GM23338 (cell line): ENCODE data around the gene DEFB110. TPM values are rescaled to one million over a fixed set of nuclear protein-coding genes. Genes with fewer than 3 reads are reported as not detected.

Source experiments
- ATAC-seq: fragments of 200-7000 bp; cut with Tn5 transposase; 3 replicates; pipeline ENCODE4 v1.9.1; 2020
- DNase-seq: peaks from one replicate; pipeline ENCODE4 v3.0.0-alpha.2; 2015; ENCODE audit warnings: low spot score
- H2AFZ ChIP-seq: fragments of 200-600 bp; sonication (generic); 2 replicates; pipeline ENCODE4 v1.8.0; 2016; ENCODE audit warnings: antibody characterized with exemption, mild to moderate bottlenecking, moderate library complexity
- H3F3A ChIP-seq: fragments of 200-600 bp; sonication (generic); replicated peaks from 2 replicates; pipeline ENCODE4 v1.8.0; 2017; ENCODE audit warnings: antibody characterized with exemption, mixed run types, low read depth
- H3K27ac ChIP-seq: fragments of 200-600 bp; sonication (generic); 2 replicates; pipeline ENCODE4 v1.6.1; 2016; ENCODE audit warnings: low read depth
- H3K27me3 ChIP-seq: fragments of 200-600 bp; sonication (generic); 2 replicates; pipeline ENCODE4 v1.8.0; 2016; ENCODE audit warnings: mild to moderate bottlenecking, mixed run types, moderate library complexity; ENCODE audit not compliant: insufficient read depth
- H3K36me3 ChIP-seq: fragments of 200-600 bp; sonication (generic); 2 replicates; pipeline ENCODE4 v1.8.0; 2016; ENCODE audit warnings: mild to moderate bottlenecking; ENCODE audit not compliant: insufficient read depth
- H3K4me1 ChIP-seq: fragments of 200-600 bp; sonication (generic); 2 replicates; pipeline ENCODE4 v1.8.0; 2016; ENCODE audit warnings: mild to moderate bottlenecking, moderate library complexity; ENCODE audit not compliant: insufficient read depth
- H3K4me2 ChIP-seq: fragments of 200-600 bp; sonication (generic); 2 replicates; pipeline ENCODE4 v1.7.1; 2017; ENCODE audit warnings: mixed run types
- H3K4me3 ChIP-seq: fragments of 200-600 bp; sonication (generic); 2 replicates; pipeline ENCODE4 v1.6.1; 2016; ENCODE audit warnings: mixed run types
- H3K79me2 ChIP-seq: fragments of 200-600 bp; sonication (generic); replicated peaks from 2 replicates; pipeline ENCODE4 v1.8.0; 2017; ENCODE audit warnings: mild to moderate bottlenecking; ENCODE audit not compliant: insufficient read depth
- H3K9me2 ChIP-seq: fragments of 200-600 bp; sonication (generic); 2 replicates; pipeline ENCODE4 v1.8.0; 2017; ENCODE audit not compliant: insufficient read depth
- H4K20me1 ChIP-seq: fragments of 200-600 bp; sonication (generic); replicated peaks from 2 replicates; pipeline ENCODE4 v1.8.0; 2017; ENCODE audit warnings: mild to moderate bottlenecking; ENCODE audit not compliant: insufficient read depth
- H3K27ac Mint-ChIP-seq: 2 replicates; pipeline ENCODE4 v1.8.0; 2020; ENCODE audit warnings: inconsistent platforms, mild to moderate bottlenecking, moderate library complexity, mixed read lengths
- H3K27me3 Mint-ChIP-seq: 3 replicates; pipeline ENCODE4 v1.8.0; 2022; ENCODE audit warnings: low read depth, mild to moderate bottlenecking, moderate library complexity, mixed read lengths, inconsistent platforms; ENCODE audit not compliant: insufficient read depth, poor library complexity
- H3K36me3 Mint-ChIP-seq: 3 replicates; pipeline ENCODE4 v1.8.0; 2021; ENCODE audit warnings: low read depth, mild to moderate bottlenecking, inconsistent platforms, moderate library complexity, mixed read lengths
- H3K4me1 Mint-ChIP-seq: 3 replicates; pipeline ENCODE4 v1.8.0; 2020; ENCODE audit warnings: mild to moderate bottlenecking, inconsistent platforms, mixed read lengths
- H3K4me3 Mint-ChIP-seq: 3 replicates; pipeline ENCODE4 v1.8.0; 2021; ENCODE audit warnings: moderate library complexity, mild to moderate bottlenecking, inconsistent platforms, mixed read lengths
- H3K9me3 Mint-ChIP-seq: 3 replicates; pipeline ENCODE4 v1.8.0; 2020; ENCODE audit warnings: moderate library complexity, mild to moderate bottlenecking, inconsistent platforms, mixed read lengths
- CREB1 ChIP-seq: fragments of 250-450 bp; sonication (Bioruptor Pico); IDR thresholded peaks from 2 replicates; pipeline ENCODE4 v1.5.0; 2020; ENCODE audit warnings: low read depth, mild to moderate bottlenecking, moderate library complexity
- EZH2 ChIP-seq: fragments of 200-600 bp; sonication (generic); IDR thresholded peaks from one replicate; pipeline ENCODE4 v1.8.0; 2017; ENCODE audit warnings: antibody characterized with exemption, mild to moderate bottlenecking, low read depth; ENCODE audit not compliant: unreplicated experiment
- EZH2phosphoT487 ChIP-seq: fragments of 200-600 bp; sonication (generic); IDR thresholded peaks from one replicate; pipeline ENCODE4 v1.8.1; 2018; ENCODE audit warnings: antibody characterized with exemption; ENCODE audit not compliant: unreplicated experiment
- JUNB ChIP-seq: IDR thresholded peaks from one replicate; pipeline ENCODE4 v1.6.1; 2016; ENCODE audit warnings: antibody characterized with exemption; ENCODE audit not compliant: unreplicated experiment
- NANOG ChIP-seq: IDR thresholded peaks from 2 replicates; pipeline ENCODE4 v1.6.1; 2016; ENCODE audit warnings: antibody characterized with exemption, borderline replicate concordance
- STAT1 ChIP-seq: IDR thresholded peaks from one replicate; pipeline ENCODE4 v1.6.1; 2016; ENCODE audit warnings: antibody characterized with exemption; ENCODE audit not compliant: unreplicated experiment
- ZNF114 ChIP-seq: fragments of 250-450 bp; sonication (Bioruptor Pico); IDR thresholded peaks from 2 replicates; pipeline ENCODE4 v1.5.0; 2020; ENCODE audit warnings: mild to moderate bottlenecking, moderate library complexity
- polyA plus RNA-seq: library from polyadenylated mRNA; unstranded; fragments of >200 nt; fragmentation: Nextera tagmentation; extraction: Ambion mirVana; gene quantifications from 2 replicates; pipeline ENCODE4 v1.2.1, GENCODE V29; 2016
- total RNA-seq: library from RNA; depleted of rRNA; stranded (reverse); fragments of >200 nt; shearing (Covaris generic); gene quantifications from 2 replicates; pipeline ENCODE4 v1.2.3, GENCODE V29; 2014
- TF ChIP-seq, protein P1 (sequence below): IDR thresholded peaks from one replicate; pipeline ENCODE4 v1.6.1; 2018; ENCODE audit warnings: antibody characterized with exemption; ENCODE audit not compliant: unreplicated experiment
- TF ChIP-seq, protein P2 (sequence below): IDR thresholded peaks from 2 replicates; pipeline ENCODE4 v1.6.1; 2016; ENCODE audit warnings: antibody characterized with exemption
- TF ChIP-seq, protein P3 (sequence below), 2 experiments: fragments of 200-600 bp in 1 of 2; sonication (generic) in 1 of 2; conservative IDR thresholded peaks; 2 replicates each; pipeline versions ENCODE4 v1.5.1 to v1.6.1; 2016 to 2017; ENCODE audit warnings: antibody characterized with exemption in 2 of 2, low read depth in 2 of 2, mild to moderate bottlenecking in 2 of 2, moderate library complexity in 1 of 2

Gene DEFB110
- total and polyA plus RNA-seq, 2 experiments from 2014 or later: not detected

DNA sequence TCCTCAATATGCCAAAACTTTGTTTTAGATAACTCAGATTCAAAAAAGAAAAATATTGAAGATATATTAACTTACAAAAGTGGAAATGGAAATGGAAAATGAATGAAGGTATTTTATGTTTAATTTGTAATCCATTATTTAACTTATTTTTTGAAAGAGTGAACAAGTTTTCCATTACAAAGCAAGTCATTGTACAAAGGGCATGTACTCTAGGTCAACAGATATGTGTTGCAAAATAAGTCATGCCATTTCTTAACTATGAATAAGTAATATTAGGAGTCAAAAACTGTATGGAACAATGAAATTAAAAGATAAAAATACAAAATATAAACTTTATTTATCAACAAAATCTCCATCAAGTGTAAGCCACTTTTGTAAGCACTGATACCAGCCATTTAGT lies 26.5 kb downstream of the DEFB110 start:
- Mint-ChIP-seq H3K27me3 (no peaks in the 10 kb centered on the region), H3K4me1 (no peaks in the 10 kb centered on the region), H3K36me3 (no peaks in the 10 kb centered on the region), H3K27ac (no peak overlapping the region), H3K4me3 (no peak overlapping the region), H3K9me3 (no peaks in the 10 kb centered on the region)
- no peaks in the 10 kb centered on the region for H4K20me1 ChIP-seq
- no peaks in the 10 kb centered on the region for H3K79me2 ChIP-seq
- H3K27ac ChIP-seq: no peak overlapping the region
- no peaks in the 10 kb centered on the region for H3F3A ChIP-seq
- H3K36me3 ChIP-seq: no peaks in the 10 kb centered on the region
- H3K27me3 ChIP-seq: no peaks in the 10 kb centered on the region
- ATAC-seq (no peak), DNase-seq (no peak)
- H3K9me2 ChIP-seq: no peaks in the 10 kb centered on the region
- H3K4me2 ChIP-seq: no peak overlapping the region
- no peak overlapping the region for H2AFZ ChIP-seq
- H3K4me3 ChIP-seq: no peak overlapping the region
- H3K4me1 ChIP-seq: no peaks in the 10 kb centered on the region
- TF ChIP-seq CREB1 (CRISPR knock-in tag) (no peak), EZH2phosphoT487 (no peak), NANOG (no peak), STAT1 (no peak), EZH2 (no peak), JUNB (no peak), ZNF114 (CRISPR knock-in tag) (no peak)
- TF ChIP-seq, protein P1, sequence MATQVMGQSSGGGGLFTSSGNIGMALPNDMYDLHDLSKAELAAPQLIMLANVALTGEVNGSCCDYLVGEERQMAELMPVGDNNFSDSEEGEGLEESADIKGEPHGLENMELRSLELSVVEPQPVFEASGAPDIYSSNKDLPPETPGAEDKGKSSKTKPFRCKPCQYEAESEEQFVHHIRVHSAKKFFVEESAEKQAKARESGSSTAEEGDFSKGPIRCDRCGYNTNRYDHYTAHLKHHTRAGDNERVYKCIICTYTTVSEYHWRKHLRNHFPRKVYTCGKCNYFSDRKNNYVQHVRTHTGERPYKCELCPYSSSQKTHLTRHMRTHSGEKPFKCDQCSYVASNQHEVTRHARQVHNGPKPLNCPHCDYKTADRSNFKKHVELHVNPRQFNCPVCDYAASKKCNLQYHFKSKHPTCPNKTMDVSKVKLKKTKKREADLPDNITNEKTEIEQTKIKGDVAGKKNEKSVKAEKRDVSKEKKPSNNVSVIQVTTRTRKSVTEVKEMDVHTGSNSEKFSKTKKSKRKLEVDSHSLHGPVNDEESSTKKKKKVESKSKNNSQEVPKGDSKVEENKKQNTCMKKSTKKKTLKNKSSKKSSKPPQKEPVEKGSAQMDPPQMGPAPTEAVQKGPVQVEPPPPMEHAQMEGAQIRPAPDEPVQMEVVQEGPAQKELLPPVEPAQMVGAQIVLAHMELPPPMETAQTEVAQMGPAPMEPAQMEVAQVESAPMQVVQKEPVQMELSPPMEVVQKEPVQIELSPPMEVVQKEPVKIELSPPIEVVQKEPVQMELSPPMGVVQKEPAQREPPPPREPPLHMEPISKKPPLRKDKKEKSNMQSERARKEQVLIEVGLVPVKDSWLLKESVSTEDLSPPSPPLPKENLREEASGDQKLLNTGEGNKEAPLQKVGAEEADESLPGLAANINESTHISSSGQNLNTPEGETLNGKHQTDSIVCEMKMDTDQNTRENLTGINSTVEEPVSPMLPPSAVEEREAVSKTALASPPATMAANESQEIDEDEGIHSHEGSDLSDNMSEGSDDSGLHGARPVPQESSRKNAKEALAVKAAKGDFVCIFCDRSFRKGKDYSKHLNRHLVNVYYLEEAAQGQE: no peak
- TF ChIP-seq, protein P2, sequence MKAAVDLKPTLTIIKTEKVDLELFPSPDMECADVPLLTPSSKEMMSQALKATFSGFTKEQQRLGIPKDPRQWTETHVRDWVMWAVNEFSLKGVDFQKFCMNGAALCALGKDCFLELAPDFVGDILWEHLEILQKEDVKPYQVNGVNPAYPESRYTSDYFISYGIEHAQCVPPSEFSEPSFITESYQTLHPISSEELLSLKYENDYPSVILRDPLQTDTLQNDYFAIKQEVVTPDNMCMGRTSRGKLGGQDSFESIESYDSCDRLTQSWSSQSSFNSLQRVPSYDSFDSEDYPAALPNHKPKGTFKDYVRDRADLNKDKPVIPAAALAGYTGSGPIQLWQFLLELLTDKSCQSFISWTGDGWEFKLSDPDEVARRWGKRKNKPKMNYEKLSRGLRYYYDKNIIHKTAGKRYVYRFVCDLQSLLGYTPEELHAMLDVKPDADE: no peak

DNA sequence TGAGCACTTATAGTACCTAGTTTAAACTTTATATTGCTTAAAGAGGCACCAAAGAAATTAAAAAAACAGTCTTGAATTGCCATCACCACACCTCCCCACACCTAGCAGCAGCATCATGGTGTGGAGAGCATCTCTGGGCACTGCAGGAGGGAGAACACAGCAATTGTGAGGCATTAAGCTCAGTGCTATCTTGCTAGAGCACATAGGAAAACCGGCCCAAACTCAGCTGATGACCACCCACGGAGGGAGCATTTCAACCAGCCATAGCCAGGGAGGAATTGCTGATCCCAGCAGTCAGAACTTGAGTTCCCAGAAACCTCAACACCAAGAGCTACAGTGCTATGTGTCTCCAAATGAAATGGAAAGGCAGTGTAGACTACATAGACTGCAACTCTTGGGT lies 32.9 kb downstream of the DEFB110 start:
- H3K27ac ChIP-seq: no peak overlapping the region
- no peaks in the 10 kb centered on the region for H3K36me3 ChIP-seq
- no peaks in the 10 kb centered on the region for H3K27me3 ChIP-seq
- no peaks in the 10 kb centered on the region for H3K9me3 Mint-ChIP-seq
- no peaks in the 10 kb centered on the region for H4K20me1 ChIP-seq
- no peak overlapping the region for H3K4me3 ChIP-seq
- H3K4me2 ChIP-seq: no peak overlapping the region
- H3K4me1 Mint-ChIP-seq: peaks cover 3% of the 10 kb centered on the region; the same call in 1 of the 3 replicates
- 0 out of 2 replicates have a peak, but pooled peaks cover 5% of the 10 kb centered on the region for H3K9me2 ChIP-seq
- H3K4me1 ChIP-seq: peaks cover 3% of the 10 kb centered on the region; the same call in 1 of the 2 replicates
- no peaks in the 10 kb centered on the region for H3K36me3 Mint-ChIP-seq
- no peaks in the 10 kb centered on the region for H3F3A ChIP-seq
- ATAC-seq (no peak), DNase-seq (no peak)
- no peaks in the 10 kb centered on the region for H3K27me3 Mint-ChIP-seq
- no peak overlapping the region for H3K4me3 Mint-ChIP-seq
- no peak overlapping the region for H2AFZ ChIP-seq
- no peak overlapping the region for H3K27ac Mint-ChIP-seq
- no peaks in the 10 kb centered on the region for H3K79me2 ChIP-seq
- no peak for TF ChIP-seq STAT1
- no peak for TF ChIP-seq EZH2
- TF ChIP-seq JUNB: no peak
- TF ChIP-seq, protein P1: no peak
- TF ChIP-seq EZH2phosphoT487: no peak
- TF ChIP-seq, protein P3, sequence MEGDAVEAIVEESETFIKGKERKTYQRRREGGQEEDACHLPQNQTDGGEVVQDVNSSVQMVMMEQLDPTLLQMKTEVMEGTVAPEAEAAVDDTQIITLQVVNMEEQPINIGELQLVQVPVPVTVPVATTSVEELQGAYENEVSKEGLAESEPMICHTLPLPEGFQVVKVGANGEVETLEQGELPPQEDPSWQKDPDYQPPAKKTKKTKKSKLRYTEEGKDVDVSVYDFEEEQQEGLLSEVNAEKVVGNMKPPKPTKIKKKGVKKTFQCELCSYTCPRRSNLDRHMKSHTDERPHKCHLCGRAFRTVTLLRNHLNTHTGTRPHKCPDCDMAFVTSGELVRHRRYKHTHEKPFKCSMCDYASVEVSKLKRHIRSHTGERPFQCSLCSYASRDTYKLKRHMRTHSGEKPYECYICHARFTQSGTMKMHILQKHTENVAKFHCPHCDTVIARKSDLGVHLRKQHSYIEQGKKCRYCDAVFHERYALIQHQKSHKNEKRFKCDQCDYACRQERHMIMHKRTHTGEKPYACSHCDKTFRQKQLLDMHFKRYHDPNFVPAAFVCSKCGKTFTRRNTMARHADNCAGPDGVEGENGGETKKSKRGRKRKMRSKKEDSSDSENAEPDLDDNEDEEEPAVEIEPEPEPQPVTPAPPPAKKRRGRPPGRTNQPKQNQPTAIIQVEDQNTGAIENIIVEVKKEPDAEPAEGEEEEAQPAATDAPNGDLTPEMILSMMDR (conservative IDR thresholded peaks at IDR 0.05; ENCODE audit: low read depth in 2 of 2): no peak
